Frontal cortex (tissue), 4 donors: ENCODE data around the gene RNF220. TPM values are rescaled to one million over a fixed set of nuclear protein-coding genes. Genes with fewer than 3 reads are reported as not detected.
A peak's percentile ranks its signal among the peaks of the same experiment; 100 is the strongest.

ENCODE experiments used
- DNase-seq, 2 donors: peaks; one replicate each; pipeline ENCODE4 v3.0.0; 2012; ENCODE audit warnings: low spot score in 2 of 2
- FAIRE-seq: peaks from 2 replicates; lab custom pipeline; 2012; peaks lifted over from hg19 to GRCh38; lab: Jason Lieb, UNC
- total RNA-seq: library from RNA; depleted of rRNA; stranded (reverse); fragments of >200 nt; gene quantifications from one replicate; pipeline ENCODE4 v1.2.3, GENCODE V29; 2014
- donor health status: control.
- donor health status: control.
- donor health status: control.

The RNF220 gene
- total RNA-seq, result 48.1 TPM

DNA sequence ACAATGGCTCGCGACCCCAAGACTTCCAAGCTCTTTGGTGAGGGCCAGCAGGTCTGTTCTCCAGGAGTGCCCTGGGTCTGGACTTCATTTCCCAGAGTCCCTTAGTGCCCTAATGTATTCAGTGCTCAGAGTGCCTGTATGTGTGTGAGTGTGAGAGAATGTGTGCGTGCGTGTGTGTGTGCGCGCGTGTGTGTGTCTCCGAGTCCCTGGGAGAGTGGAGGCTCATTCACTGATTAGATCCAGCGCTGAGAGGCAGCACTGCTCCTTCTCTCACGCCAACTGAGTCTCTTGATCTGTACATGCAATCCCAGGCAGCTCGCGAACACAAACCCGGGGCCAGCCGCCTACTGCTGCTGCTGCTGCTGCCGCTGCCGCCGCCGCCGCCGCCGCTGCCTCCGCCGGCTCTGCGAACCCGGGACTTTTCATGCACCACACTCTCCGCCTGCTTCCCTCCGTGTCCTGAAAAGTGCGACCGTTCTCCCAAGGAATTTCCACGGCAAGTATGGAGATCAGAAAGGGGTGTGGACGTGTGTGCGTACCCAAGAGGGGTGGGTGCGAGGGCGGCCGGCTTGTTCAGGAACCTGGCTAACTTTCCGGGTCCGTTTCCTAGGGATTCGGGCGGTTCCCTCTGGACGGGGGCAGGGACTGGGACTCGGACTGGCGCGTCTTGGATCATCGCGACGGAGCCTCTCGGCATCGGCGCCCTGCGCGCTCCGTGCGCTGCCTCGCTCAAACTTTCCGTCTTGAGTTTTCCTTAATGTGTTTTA, at the start of gene RNF220:
Gene RNF220, plus strand, starts transcription at position 225 of the 767 bp plus-strand sequence.
- FAIRE-seq (no peak), DNase-seq (peak; percentile 68 to 73)

DNA sequence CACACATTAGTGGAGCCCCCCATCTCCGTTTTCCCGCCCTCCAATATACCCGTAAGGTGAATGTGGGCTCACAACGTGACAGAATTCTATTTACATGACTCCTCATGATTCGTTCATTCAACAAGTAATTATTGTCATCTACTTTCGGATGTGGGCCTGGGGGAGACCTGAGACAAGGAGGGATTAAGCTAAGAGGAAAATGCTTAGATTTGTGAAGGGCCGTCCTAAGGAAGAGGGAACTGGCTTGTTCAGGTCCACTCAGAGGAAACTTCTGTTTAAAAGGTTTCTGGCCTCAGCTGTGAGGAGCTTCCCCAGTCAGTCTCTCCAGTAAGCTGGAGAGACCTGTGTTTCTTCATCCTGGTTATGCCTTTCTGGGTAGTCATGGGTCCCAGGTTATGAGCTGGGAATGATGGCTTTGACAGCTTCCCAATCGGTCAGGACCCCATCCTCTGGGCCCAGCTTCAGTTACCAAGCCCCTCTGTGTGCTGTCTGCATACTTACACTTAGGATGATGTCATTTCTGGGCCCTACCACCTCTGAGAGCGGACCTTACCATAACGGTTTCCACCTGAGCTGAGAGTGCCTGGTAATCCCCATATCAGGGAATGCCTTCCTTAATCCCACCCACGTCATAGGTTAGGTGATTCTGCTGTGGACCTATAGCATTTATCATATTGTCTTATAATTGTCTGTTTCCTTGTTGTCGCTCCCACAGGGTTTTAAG, 49.3 kb upstream of the RNF220 start:
- DNase-seq (no peak), FAIRE-seq (no peak)

DNA sequence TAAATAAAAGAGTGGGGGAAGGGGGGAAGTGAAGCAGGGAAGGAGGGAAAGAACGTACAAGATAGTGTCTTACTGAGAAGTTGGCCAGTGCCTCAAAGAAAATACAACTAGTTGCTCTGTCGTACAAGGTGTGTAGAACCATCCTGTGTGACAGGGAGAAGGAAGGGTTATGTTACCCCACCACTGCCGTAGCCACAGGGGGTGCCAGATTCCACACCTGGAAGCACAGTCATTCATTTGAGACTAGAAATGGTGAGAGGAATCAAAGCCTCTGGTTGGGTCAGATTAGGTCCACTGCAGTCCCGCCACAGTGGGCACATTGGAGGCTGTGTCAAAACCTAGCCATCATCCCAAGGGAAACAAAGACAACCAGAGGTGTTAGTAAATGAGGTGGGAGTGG, 47.3 kb upstream of the RNF220 start:
- no peak for DNase-seq
- no peak for FAIRE-seq

DNA sequence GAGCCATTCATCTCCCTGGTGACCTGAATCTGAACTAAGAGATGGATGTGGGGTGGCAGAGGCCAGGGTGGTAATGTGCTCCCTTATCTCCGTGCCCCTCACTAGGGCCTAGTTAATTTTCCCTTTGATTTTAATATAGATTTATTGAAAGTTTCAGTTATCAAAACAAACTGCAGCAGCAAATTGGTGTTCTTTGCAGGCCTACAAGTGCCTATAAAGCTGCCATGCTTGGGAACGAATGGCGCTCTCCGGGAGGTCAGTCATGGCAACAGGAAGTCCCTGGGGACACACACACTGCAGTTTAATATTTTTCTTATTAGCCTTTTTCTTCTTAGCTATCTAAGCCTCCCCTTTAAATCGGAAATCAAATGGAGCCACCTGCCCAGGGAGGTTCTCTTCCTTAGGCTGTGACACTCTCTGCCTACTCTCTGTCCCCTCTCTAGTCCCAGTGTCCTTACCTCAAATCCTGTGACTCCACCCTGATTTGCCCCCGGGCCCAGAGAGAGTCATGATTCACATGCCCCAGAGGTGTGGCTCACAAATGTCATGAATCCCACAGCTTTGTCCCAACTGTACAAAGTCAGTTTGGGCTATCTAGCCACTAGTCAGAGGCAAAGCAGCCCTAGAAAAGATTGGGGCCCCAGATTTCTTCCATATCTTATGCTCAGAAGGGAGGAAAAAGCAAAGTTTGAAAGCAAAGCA, 45.7 kb upstream of the RNF220 start:
- no peak for DNase-seq
- FAIRE-seq, result no peak

DNA sequence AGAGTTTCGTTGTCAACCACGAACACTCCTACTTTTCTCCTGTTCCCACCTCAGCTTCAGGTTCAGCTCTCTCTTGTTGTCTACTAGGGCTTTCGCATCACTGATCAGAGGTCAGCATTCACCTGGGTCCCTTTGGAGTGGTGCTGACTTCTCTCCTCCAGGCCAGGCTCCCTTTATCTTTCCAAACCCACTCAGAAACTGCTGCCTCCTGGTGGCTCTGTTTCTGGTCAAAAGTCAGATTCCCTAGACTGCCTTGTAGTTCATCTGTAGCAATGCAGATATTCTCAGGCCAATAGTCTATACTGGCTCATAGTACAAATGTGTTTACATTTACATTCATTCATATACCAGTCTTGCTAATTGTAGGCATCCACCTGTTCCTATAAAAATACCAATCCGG, 43.6 kb upstream of the RNF220 start:
- no peak for FAIRE-seq
- DNase-seq, result no peak

DNA sequence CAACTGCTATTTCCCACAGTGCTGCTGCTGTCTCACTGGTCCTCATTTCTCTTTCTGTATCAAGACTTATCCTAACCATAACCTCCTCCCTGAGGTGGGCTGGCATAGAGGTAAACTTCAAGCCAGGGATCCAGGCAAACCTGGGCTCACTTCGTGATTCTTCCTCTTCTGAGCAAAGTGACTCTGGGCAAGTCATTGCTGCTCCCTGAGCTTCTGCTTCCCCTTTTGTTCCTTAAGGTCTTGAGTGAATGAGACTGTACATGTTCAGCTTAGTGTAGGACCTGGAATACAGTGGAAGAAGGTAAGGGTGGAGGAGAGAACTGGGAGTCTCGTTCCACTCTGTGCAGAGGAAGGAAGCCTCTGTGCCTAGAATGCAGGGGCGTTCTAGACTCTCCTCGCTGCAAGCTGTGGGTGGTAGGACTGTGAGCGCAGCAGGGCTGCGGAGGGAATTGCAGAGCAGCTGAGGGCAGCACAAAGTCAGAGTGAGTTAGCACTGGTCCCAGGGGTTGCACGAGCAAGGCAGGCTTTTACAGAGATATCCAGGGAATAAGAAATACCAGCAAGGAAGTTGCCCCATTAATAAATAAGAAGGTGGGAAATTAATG, 38.6 kb upstream of the RNF220 start:
- no peak for FAIRE-seq

DNA sequence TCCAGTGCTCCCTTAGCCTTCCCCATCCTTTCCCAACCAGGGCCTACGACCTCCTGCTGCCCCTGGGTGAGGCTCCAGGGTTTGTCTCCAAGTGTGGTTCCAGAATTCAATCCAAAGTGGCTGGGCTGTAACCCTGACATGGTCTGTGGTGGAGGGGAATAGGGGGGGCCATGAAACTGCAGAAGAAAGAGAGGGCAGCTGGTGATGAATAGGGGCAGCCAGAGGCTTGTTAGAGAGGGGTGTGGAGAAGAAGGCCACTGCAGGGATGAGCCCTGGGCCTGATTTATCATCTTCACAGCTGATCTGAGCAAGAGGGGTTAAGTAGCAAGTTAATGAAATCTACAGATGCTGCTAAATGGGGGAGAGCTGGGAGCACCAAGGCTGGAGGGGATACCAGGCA, 37.1 kb upstream of the RNF220 start:
- no peak for DNase-seq
- no peak for FAIRE-seq

More for the DNA sequence above, 38.6 kb upstream of the RNF220 start:
- DNase-seq, result no peak

DNA sequence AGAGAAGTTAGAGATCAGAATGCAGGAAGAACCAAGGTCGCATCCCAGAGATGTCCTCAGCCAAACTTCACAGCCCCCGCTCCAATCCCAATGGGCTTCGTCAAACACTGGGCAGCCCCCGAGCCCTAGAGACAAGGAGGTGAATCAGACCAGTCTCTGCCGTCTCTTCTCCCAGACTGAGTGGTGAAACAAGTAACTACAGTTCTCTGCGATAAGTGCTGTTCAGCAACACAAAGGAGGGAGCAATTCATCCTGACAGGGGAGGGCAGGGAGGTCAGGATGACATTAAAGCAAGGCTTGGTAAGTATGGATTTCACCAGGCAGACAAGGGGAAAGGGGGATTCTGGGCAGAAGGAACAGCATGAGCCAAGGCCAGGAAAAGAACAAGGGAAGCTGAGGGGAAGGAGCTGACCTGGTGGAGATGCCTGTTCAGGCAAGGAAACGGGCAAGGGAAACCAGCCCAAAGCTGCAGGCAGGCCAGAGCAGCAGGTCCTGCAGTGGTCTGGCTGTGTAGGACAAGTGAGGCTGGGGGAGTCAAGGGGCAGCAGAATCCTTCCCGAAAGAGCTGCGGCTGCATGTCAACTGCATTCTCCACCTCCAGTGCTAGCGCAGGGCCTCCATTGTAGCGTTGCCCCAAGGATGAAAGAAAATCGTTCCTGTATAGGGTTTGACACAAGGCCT, 36.4 kb upstream of the RNF220 start:
- FAIRE-seq, result no peak
- no peak for DNase-seq

DNA sequence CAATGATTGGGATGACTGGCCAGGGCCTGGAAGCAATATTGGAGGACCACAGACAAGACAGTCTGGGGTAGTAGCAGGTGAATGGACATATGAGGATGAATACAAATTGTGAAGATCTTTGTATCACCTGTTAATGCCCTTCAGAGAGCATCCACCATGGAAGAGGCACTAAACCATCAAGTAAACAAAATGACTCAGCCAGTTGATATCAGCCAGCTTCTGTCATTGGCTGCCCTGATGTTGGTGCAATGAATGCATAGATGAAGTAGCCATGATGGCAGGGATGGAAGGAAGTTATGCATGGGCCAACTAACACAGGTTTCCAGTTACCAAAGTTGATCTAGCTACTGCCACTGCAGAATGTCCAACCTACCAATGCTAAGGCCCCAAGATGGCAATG, 33.8 kb upstream of the RNF220 start:
- FAIRE-seq, result no peak
- no peak for DNase-seq

DNA sequence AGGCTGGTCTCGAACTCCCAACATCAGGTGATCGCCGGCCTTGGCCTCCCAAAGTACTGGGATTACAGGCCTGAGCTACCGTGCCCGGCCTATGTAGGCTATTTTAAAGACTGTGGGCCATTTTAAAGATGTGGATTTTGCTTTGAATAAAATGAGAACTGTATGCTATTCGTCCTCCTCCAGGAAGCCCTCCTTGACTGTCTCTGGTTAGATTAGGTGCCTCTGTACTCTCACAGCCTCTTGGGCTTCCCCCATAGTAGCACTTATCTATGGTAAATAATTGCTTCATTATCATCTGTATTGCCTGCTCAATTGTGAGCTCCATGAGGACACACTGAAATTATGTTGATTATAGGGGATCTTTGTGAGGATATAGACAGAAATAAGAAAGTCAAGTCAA, 29.5 kb upstream of the RNF220 start:
- no peak for FAIRE-seq
- DNase-seq, result no peak

DNA sequence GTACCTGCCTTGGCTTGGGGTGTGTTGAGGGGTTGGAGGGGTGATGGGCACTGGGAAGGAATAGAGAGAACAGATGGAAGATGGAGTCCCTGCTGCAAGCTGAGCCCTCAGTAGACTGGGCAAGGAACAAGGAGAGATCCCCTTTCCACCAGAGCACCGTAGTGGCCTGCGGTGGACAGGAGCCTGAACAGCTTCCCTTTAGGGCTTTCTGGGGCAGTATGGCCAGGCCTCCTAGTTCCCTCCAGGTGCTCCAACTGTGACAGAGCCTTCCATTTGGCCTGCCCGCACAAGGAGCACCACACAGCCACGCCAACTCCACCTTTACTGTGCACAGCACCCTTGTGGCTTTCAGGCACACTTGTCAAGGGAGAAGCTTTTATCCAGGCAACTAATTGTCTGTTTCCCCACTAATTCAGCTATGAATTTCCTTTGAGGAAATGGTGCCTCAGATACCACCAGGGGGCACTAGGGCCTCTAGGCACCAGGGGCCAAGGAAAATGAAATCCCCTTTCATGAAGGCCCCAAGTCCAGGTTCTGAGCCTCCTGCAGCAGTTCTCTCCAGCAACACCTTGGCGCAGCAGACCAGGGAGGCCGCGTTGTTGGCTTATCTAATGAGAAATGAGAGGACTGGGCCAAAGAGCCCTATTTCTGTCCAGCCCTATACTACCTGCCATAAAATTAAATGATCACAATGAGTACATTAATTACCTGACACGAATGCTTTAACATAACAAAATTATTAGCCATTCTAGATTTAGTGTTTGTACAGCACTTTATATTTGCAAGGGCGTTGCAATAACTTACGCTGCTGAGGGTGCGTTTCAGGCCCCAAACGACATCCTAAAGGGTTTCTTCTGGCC, 26.9 kb upstream of the RNF220 start:
- FAIRE-seq (no peak), DNase-seq (peak in 1 of 2 donors; percentile 26)

DNA sequence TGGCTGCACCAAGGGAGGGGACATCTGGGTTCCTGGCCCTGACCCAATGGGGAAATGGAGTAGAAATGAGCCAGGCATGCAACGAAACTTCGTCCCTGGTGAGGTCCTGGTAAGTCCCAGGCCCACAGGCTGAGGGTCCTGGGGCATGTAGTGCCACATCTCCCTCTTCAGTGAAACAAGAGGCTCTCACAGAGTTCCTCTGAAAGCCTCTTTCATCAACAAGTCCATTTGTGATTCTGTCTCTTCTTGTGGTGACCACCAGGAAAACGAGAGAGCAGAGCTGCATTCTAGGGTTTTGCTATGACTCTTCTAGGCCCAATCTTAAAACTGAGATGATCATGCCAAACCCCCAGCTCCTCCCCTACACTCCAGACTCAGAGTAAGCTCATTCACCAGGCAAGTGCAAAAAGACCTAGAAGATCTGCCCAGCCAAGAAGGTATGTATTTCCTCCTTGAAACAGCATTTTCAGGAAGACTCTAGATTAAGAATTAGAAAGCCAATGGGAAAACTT, 24.3 kb upstream of the RNF220 start:
- DNase-seq, result no peak
- no peak for FAIRE-seq

DNA sequence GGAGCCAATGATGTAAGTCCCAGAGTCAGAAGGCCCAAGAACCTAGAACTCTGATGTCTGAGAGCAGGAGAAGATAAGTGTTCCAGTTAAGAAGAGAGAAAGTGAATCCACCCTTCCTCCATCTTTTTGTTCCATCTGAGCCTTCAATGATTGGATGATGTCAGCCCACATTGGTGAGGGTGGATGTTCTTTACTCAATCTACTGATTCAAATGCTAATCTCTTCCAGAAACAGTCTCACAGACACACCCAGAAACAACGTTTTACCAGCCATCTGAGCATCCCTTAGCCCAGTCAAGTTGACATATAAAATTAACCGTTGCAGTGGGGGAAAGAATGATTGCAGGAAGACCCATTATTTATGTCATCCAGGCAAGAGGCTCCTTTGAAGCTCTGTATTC, 16.5 kb upstream of the RNF220 start:
- DNase-seq (no peak), FAIRE-seq (no peak)

DNA sequence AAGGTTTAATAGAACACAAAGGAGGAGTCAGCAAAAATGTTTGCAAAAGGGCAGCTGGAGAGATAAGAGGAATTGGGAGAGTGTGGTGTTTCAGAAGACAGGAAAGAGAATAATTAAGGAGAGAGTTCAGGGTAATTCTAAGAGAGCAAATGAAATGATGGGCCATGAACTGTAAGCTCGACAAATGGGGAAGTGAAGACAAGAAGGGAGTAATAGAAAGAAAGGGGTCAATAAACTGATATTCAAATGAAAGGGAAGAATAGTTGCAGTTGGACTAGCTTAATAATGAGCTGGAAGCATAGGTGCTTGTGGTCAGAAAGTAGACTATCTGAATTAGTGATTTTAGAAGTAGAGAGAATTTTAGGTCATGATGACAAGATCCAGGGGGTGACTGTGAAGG, 15.6 kb upstream of the RNF220 start:
- no peak for FAIRE-seq

DNA sequence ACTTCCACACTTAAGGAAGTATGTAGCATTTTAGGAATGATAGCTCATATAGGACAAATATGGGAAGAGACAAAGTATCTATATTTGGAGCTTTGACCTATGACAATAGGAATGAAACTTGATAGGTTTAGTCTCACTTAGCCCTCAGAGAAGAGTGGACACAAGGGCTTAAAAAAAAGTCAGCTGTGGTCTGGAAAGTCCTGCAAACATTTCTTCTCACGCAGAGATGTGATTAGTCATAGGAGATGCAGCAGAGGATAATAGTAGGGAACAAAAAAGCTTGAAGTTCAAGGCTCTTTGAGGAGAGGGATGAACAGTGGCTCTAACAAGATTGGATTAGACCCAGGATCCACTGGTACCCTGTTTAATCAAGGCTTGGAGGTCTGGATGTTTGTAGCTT, 14.8 kb upstream of the RNF220 start:
- no peak for DNase-seq
- FAIRE-seq, result no peak

More for the DNA sequence above, 15.6 kb upstream of the RNF220 start:
- no peak for DNase-seq

DNA sequence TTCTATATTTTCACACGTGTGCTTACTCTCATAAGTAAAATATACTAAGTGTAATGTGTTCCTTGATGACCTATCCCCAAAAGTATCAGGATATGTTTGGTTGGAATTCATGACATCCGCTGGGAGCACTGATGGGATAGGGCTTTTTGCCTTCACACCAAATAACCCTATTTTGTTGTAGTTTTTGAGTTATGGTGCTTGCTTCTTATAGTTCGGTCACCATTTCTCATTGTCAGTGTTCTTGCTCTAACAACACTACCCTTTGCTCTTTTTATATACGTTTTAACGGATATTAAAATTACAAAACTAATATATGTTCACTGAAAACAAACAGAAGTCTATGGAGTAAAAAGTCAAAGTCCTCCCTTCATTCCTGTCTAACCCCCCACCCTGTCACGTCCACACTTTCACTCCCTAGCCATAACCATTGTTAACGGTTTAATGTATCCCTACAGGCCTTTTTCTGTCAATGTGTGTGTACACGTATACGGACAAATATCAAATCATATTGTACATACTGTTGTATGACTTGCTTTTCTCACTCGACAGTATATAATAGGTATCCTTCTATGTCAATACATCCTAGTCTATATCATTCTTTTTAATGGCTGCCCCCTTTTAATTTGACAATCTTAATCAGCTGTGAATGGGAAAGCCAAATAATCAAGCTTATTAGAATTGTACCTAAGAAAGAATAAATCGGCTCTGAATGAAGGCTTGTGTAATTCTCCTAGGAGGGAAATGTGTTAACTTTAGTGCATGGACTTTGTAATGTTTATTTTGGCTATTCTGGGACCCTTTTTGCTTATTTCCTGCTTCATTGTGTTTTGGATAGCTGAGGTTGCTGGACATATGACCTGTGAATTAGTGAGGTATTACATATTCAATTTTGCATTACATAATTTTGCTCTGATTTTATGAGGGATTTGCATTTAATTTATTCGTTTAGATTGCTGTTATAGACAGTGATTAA, 3.5 kb upstream of the RNF220 start:
- DNase-seq (no peak), FAIRE-seq (no peak)
